OCI-LY7 (cell line): ENCODE measurements around the gene PRKD2. TPM values are rescaled to one million over a fixed set of nuclear protein-coding genes. Genes with fewer than 3 reads are reported as not detected.

Experiments
- BruUV-seq: library from RNA; stranded (reverse); fragments of 400-500 nt; replicated peaks from 2 replicates; lab custom pipeline; 2021; lab: Mats Ljungman, UMichigan
- CTCF ChIA-PET: fragments of 300-600 bp; sonication (Branson Sonifier 250); formaldehyde crosslinking; loops from one replicate; lab custom pipeline; 2022; ENCODE audit warnings: antibody characterized with exemption; ENCODE audit not compliant: unreplicated experiment; lab: Charles Lee
- POLR2A ChIA-PET: fragments of 300-600 bp; sonication (Branson Sonifier 250); formaldehyde crosslinking; loops from one replicate; lab custom pipeline; 2022; ENCODE audit warnings: antibody characterized with exemption; lab: Charles Lee
- DNase-seq: peaks from one replicate; pipeline ENCODE4 v3.0.0-alpha.2; 2015; ENCODE audit warnings: low spot score
- H2AFZ ChIP-seq: fragments of 200-600 bp; sonication (generic), shearing (Covaris generic); 2 replicates; pipeline ENCODE4 v1.6.1; 2014; ENCODE audit warnings: mild to moderate bottlenecking, antibody characterized with exemption, low read length, moderate library complexity
- H3K27ac ChIP-seq: fragments of 200-600 bp; sonication (generic); 2 replicates; pipeline ENCODE4 v1.5.1; 2014; ENCODE audit warnings: mixed run types, low read depth, mild to moderate bottlenecking, moderate library complexity, low read length, inconsistent platforms; ENCODE audit not compliant: poor library complexity, severe bottlenecking
- H3K36me3 ChIP-seq: fragments of 200-600 bp; sonication (generic); 2 replicates; pipeline ENCODE4 v1.6.1; 2014; ENCODE audit warnings: mild to moderate bottlenecking, antibody characterized with exemption, low read length, moderate library complexity, mixed read lengths; ENCODE audit not compliant: insufficient read depth
- H3K4me1 ChIP-seq: fragments of 200-600 bp; sonication (generic); 2 replicates; pipeline ENCODE4 v1.5.1; 2014; ENCODE audit warnings: mild to moderate bottlenecking, low read length; ENCODE audit not compliant: insufficient read depth, poor library complexity, severe bottlenecking
- H3K4me2 ChIP-seq: fragments of 200-600 bp; sonication (generic); 2 replicates; pipeline ENCODE4 v1.6.1; 2014; ENCODE audit warnings: mild to moderate bottlenecking, low read length
- H3K4me3 ChIP-seq: fragments of 200-600 bp; sonication (generic); 2 replicates; pipeline ENCODE4 v1.5.1; 2014; ENCODE audit warnings: mild to moderate bottlenecking, low read depth, low read length; ENCODE audit not compliant: poor library complexity, severe bottlenecking
- H3K79me2 ChIP-seq: fragments of 200-600 bp; sonication (generic); 2 replicates; pipeline ENCODE4 v1.6.1; 2016; ENCODE audit warnings: low read depth, mild to moderate bottlenecking, low read length, moderate library complexity, mixed read lengths; ENCODE audit not compliant: insufficient read depth
- H3K9me2 ChIP-seq: fragments of 200-600 bp; sonication (generic); 2 replicates; pipeline ENCODE4 v1.6.1; 2016; ENCODE audit warnings: mild to moderate bottlenecking, low read length, mixed read lengths; ENCODE audit not compliant: insufficient read depth
- H3K9me3 ChIP-seq: fragments of 200-600 bp; sonication (generic); 2 replicates; pipeline ENCODE4 v1.6.1; 2014; ENCODE audit warnings: mild to moderate bottlenecking, mixed run types, low read length, mixed read lengths
- H4K20me1 ChIP-seq: fragments of 200-600 bp; sonication (generic); 2 replicates; pipeline ENCODE4 v1.6.1; 2014; ENCODE audit warnings: mild to moderate bottlenecking, antibody characterized with exemption, low read length, moderate library complexity, mixed read lengths; ENCODE audit not compliant: insufficient read depth
- CTCF ChIP-seq: fragments of 200-600 bp; sonication (generic); conservative IDR thresholded peaks from 2 replicates; pipeline ENCODE4 v1.5.1; 2014; ENCODE audit warnings: mild to moderate bottlenecking, antibody characterized with exemption, low read length, moderate library complexity, mixed read lengths
- EZH2phosphoT487 ChIP-seq: fragments of 200-600 bp; sonication (generic); IDR thresholded peaks from 2 replicates; pipeline ENCODE4 v1.6.1; 2018; ENCODE audit warnings: low read depth, borderline replicate concordance, mild to moderate bottlenecking, mixed run types, antibody characterized with exemption, low read length, moderate library complexity, mixed read lengths
- intact Hi-C: fragments of 100-400 bp; cut with micrococcal nuclease; formaldehyde crosslinking; loops from one replicate; pipeline ENCODE4 v1.10.0; 2022; ENCODE audit not compliant: unreplicated experiment
- total RNA-seq, 2 experiments: library from RNA; depleted of rRNA in 1 of 2; stranded (reverse); fragments of >200 nt in 1 of 2; shearing (Covaris generic) in 1 of 2; gene quantifications; 2 replicates each; pipeline ENCODE4 v1.2.3, GENCODE V29; 2014 to 2022

Gene PRKD2
- total RNA-seq, 2 experiments from 2014 or later = 30.5 to 89.2 TPM

GRCh38 chr19:46756544-46756888 lies 39.6 kb upstream of the PRKD2 start:
- no TSS peak for BruUV-seq
- Histone ChIP-seq H3K36me3 (peaks cover 12% of the 10 kb centered on the region; the same call in 1 of the 2 replicates), H3K79me2 (no peaks in the 10 kb centered on the region), H3K9me2 (no peaks in the 10 kb centered on the region), H3K9me3 (no peaks in the 10 kb centered on the region), H4K20me1 (no peaks in the 10 kb centered on the region), H2AFZ (no peak overlapping the region), H3K4me2 (no peak overlapping the region), H3K27ac (no peak overlapping the region), H3K4me3 (no peak overlapping the region), H3K4me1 (peaks cover 8% of the 10 kb centered on the region)
- DNase-seq = no peak
- ChIA-PET POLR2A (no interaction called here), CTCF (interaction anchor here (0.6 kb wide), 1 partner anchor 236 kb away, joined by 3 read pairs; no protein-coding TSS in a partner anchor)
- intact Hi-C loops = loop anchor here (5.0 kb wide), 2 partner anchors 66 to 236 kb away; no protein-coding TSS in a partner anchor
- TF ChIP-seq EZH2phosphoT487 (no peak), CTCF (no peak)

DNA sequence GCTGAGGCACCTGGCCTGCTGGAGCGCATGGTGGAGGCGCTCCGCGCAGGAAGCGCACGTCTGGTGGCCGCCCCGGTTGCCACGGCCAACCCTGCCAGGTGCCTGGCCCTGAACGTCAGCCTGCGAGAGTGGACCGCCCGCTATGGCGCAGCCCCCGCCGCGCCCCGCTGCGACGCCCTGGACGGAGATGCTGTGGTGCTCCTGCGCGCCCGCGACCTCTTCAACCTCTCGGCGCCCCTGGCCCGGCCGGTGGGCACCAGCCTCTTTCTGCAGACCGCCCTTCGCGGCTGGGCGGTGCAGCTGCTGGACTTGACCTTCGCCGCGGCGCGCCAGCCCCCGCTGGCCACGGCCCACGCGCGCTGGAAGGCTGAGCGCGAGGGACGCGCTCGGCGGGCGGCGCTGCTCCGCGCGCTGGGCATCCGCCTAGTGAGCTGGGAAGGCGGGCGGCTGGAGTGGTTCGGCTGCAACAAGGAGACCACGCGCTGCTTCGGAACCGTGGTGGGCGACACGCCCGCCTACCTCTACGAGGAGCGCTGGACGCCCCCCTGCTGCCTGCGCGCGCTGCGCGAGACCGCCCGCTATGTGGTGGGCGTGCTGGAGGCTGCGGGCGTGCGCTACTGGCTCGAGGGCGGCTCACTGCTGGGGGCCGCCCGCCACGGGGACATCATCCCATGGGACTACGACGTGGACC lies 39.1 kb upstream of the PRKD2 start:
- H4K20me1 ChIP-seq = no peaks in the 10 kb centered on the region
- H3K9me3 ChIP-seq = no peaks in the 10 kb centered on the region
- ChIA-PET POLR2A (no interaction called here), CTCF (interaction anchor here (0.6 kb wide), 1 partner anchor 235 kb away, joined by 3 read pairs; no protein-coding TSS in a partner anchor)
- no peak for TF ChIP-seq CTCF
- no peak for TF ChIP-seq EZH2phosphoT487
- BruUV-seq = no TSS peak
- intact Hi-C loops = loop anchor here (5.0 kb wide), 2 partner anchors 66 to 236 kb away; no protein-coding TSS in a partner anchor
- H3K36me3 ChIP-seq = peaks cover 15% of the 10 kb centered on the region; the same call in 1 of the 2 replicates
- no peak overlapping the region for H3K4me3 ChIP-seq
- H3K4me2 ChIP-seq = no peak overlapping the region
- H3K27ac ChIP-seq = no peak overlapping the region
- no peak overlapping the region for H2AFZ ChIP-seq
- no peaks in the 10 kb centered on the region for H3K9me2 ChIP-seq
- DNase-seq = no peak
- H3K4me1 ChIP-seq = peaks cover 11% of the 10 kb centered on the region
- H3K79me2 ChIP-seq = no peaks in the 10 kb centered on the region
